ENCODE data around the gene TGM2. TPM values are rescaled to one million over a fixed set of nuclear protein-coding genes. Genes with fewer than 3 reads are reported as not detected.

TGM2 gene
- total and polyA plus RNA-seq, 9 of the 15 experiments (the other 6 are each of a cell fraction or from before 2014, with no cell fraction given), result 5.5 to 78.5 (median 37.6) TPM

DNA sequence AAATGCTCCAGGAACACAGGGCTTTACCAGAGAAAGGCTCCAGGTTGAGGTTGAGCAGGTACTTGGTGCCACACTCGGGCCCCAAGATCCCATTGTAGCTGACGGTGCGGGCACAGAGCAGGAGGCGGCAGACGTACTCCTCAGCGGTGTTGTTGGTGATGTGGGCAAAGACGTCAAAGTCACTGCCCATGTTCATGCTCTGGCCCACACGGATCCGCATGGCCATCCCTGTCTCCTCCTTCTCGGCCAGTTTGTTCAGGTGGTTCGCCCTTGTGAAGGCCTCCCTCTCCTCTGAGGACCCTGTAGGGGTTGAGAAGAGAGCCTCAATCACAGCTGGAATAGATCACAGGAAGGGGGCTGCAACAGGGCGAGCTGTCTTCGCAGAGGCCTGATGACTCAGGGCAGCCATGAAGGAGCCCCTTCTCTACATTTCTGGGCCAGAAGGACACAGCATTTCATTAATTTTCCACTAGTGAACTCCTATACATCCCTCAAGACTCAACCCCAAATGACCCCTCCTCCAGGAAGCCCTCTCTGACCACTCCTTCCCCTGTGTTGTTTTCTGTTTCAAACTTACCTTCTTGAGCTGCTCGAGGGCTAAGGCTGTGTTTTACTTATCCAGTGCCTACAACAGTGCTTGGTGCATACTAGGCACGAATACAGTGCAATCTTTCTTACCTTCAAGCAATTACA is 26.8 kb downstream of the TGM2 start:
- intact Hi-C loops (cut with micrococcal nuclease) (no loop called here), in situ Hi-C loops (cut with MboI) (no loop called here)
- Histone ChIP-seq H3K27ac (ENCODE audit: extremely low read depth, low read depth, low read length) (no peak overlapping the region), H3K9me1 (ENCODE audit: control insufficient read depth, insufficient read depth, low read length) (no peaks in the 10 kb centered on the region), H3K4me2 (ENCODE audit: insufficient read depth, low read length) (no peak overlapping the region), H3K4me3 (no peak overlapping the region), H3K9ac (ENCODE audit: insufficient read depth in 1 of 2, low read depth in 2 of 2, low read length in 2 of 2) (no peak overlapping the region), H3K4me1 (replicated peaks in 1 of 2; ENCODE audit: control insufficient read depth in 2 of 2, insufficient read depth in 2 of 2, low read length in 2 of 2) (peaks cover 23 to 37% of the 10 kb centered on the region in 2 experiments), H3K27me3 (ENCODE audit: control insufficient read depth in 2 of 2, insufficient read depth in 2 of 2, low read length in 2 of 2) (no peaks in the 10 kb centered on the region), H3K9me3 (replicated peaks; ENCODE audit: control insufficient read depth, insufficient read depth, low read depth, low read length) (no peaks in the 10 kb centered on the region), H3K79me2 (ENCODE audit: control insufficient read depth, insufficient read depth, low read length) (no peaks in the 10 kb centered on the region), H3K36me3 (ENCODE audit: control insufficient read depth, insufficient read depth, low read length) (peaks cover 73% of the 10 kb centered on the region; the same call in 2 of the 3 replicates), H2AFZ (ENCODE audit: low read depth, low read length) (no peak overlapping the region), H4K20me1 (replicated peaks; ENCODE audit: control insufficient read depth, insufficient read depth, low read length) (0 out of 2 replicates have a peak, but pooled peaks cover 5% of the 10 kb centered on the region)
- CTCF ChIA-PET (ENCODE audit: low intra/inter-chr PET ratio), result no interaction called here
- peak; percentile 59; the same call in 1 of the 2 replicates for TF ChIP-seq BCOR (IDR thresholded peaks at IDR 0.05)
- TF ChIP-seq IRF2 (CRISPR knock-in tag; IDR thresholded peaks at IDR 0.05), result no peak
- TF ChIP-seq RBM25 (IDR thresholded peaks at IDR 0.05; ENCODE audit: low read depth, low read length, severe bottlenecking), result peak; percentile 77
- TF ChIP-seq ZNF436 (CRISPR knock-in tag; IDR thresholded peaks at IDR 0.05), result peak; percentile 69; the same call in 1 of the 2 replicates
- TF ChIP-seq SMARCA5 (IDR thresholded peaks at IDR 0.05), result peak; percentile 41; the same call in 1 of the 2 replicates
- TF ChIP-seq, protein P1, sequence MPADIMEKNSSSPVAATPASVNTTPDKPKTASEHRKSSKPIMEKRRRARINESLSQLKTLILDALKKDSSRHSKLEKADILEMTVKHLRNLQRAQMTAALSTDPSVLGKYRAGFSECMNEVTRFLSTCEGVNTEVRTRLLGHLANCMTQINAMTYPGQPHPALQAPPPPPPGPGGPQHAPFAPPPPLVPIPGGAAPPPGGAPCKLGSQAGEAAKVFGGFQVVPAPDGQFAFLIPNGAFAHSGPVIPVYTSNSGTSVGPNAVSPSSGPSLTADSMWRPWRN (IDR thresholded peaks at IDR 0.05; ENCODE audit: low read depth), result no peak
- TF ChIP-seq POLR2G (IDR thresholded peaks at IDR 0.05; ENCODE audit: low read depth, low read length), result 0 out of 2 replicates have a peak, but pooled peaks have one; percentile 31
- peak; percentile 98 for TF ChIP-seq ZFP36 (IDR thresholded peaks at IDR 0.05; ENCODE audit: low read depth, low read length, partially characterized antibody)
- no peak for ATAC-seq
- WGBS (ENCODE audit: insufficient coverage, low coverage, missing lambda C conversion rate), result 82% methylated on average over 14 of the region's 15 CpGs
- POLR2A ChIA-PET, result interaction anchor here (3.7 kb wide), 1 partner anchor 10 kb away, joined by 13 read pairs; no protein-coding TSS in a partner anchor
- FAIRE-seq, result no peak
- no TSS peak for BruUV-seq (replicated peaks)
- DNase-seq (ENCODE audit: extremely low read depth in 1 of 4, low spot score in 3 of 4), result no peak
